ENCODE data around the gene TACC2. TPM values are rescaled to one million over a fixed set of nuclear protein-coding genes. Genes with fewer than 3 reads are reported as not detected.

TACC2 gene
- total and polyA plus RNA-seq, 2 donors (not counting 3 experiments of a cell fraction or from before 2014, with no cell fraction given): 14.4 to 46.2 TPM

- dilution Hi-C loops (cut with MboI; ENCODE audit: extremely low pct_ligation_motif_present, low sequenced_read_pairs) (no loop called here), intact Hi-C loops (cut with micrococcal nuclease) (loop anchor here (1.0 to 10.0 kb wide), 6 partner anchors 84 to 1011 kb away; partner anchors contain the start of genes BUB3 and PLEKHA1)
- no peak for DNase-seq (ENCODE audit: low read depth, low spot score)
- Histone ChIP-seq H3K4me3 (replicated peaks in 1 of 3; ENCODE audit: insufficient read depth in 1 of 3, low read depth in 1 of 3, low read length in 3 of 3) (no peak overlapping the region), H3K9ac (replicated peaks; ENCODE audit: extremely low read depth, insufficient read depth, low read length) (no peak overlapping the region), H3K9me3 (replicated peaks; ENCODE audit: control insufficient read depth, insufficient read depth, low read length) (no peaks in the 10 kb centered on the region), H3K4me2 (ENCODE audit: insufficient read depth, low read length) (no peak overlapping the region), H3K9me1 (replicated peaks; ENCODE audit: control insufficient read depth, extremely low read depth, insufficient read depth, low read length) (no peaks in the 10 kb centered on the region), H3K4me1 (ENCODE audit: control insufficient read depth, extremely low read depth, insufficient read depth, low read length) (peaks cover 48% of the 10 kb centered on the region), H3K36me3 (ENCODE audit: control insufficient read depth in 2 of 2, extremely low read depth in 1 of 2, insufficient read depth in 2 of 2, low read length in 2 of 2) (peaks cover 0 to 3% of the 10 kb centered on the region in 2 experiments), H2AFZ (ENCODE audit: low read depth, low read length) (no peak overlapping the region), H3K79me2 (ENCODE audit: control insufficient read depth, insufficient read depth, low read length) (peaks cover 10% of the 10 kb centered on the region), H3K27me3 (ENCODE audit: control insufficient read depth in 2 of 2, insufficient read depth in 2 of 2, low read length in 2 of 2) (no peaks in the 10 kb centered on the region), H3K27ac (ENCODE audit: insufficient read depth, low read depth, low read length) (no peak overlapping the region), H4K20me1 (replicated peaks; ENCODE audit: control insufficient read depth, extremely low read depth, insufficient read depth, low read length) (no peaks in the 10 kb centered on the region)
- BruUV-seq (replicated peaks): no TSS peak
- CTCF ChIA-PET: interaction anchor here (0.8 to 5.0 kb wide), 14 partner anchors 11 to 156 kb away, joined by 3 to 45 read pairs (median 6); partner anchors contain the start of gene BTBD16
- FAIRE-seq: no peak
- TF ChIP-seq, protein P1, sequence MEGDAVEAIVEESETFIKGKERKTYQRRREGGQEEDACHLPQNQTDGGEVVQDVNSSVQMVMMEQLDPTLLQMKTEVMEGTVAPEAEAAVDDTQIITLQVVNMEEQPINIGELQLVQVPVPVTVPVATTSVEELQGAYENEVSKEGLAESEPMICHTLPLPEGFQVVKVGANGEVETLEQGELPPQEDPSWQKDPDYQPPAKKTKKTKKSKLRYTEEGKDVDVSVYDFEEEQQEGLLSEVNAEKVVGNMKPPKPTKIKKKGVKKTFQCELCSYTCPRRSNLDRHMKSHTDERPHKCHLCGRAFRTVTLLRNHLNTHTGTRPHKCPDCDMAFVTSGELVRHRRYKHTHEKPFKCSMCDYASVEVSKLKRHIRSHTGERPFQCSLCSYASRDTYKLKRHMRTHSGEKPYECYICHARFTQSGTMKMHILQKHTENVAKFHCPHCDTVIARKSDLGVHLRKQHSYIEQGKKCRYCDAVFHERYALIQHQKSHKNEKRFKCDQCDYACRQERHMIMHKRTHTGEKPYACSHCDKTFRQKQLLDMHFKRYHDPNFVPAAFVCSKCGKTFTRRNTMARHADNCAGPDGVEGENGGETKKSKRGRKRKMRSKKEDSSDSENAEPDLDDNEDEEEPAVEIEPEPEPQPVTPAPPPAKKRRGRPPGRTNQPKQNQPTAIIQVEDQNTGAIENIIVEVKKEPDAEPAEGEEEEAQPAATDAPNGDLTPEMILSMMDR (IDR thresholded peaks at IDR 0.05; ENCODE audit: extremely low read depth in 1 of 2, insufficient read depth in 1 of 2, low read depth in 1 of 2, low read length in 2 of 2): no peak
- TF ChIP-seq JUN (IDR thresholded peaks at IDR 0.05; ENCODE audit: borderline replicate concordance, insufficient read depth, insufficient read length, low read depth) (no peak), POLR2AphosphoS5 (IDR thresholded peaks at IDR 0.05; ENCODE audit: insufficient read depth, low read depth, low read length) (no peak)
- POLR2A ChIA-PET: no interaction called here
Observed at GRCh38 chr10:122143238-122143841, 154.4 kb downstream of the TACC2 start.

GRCh38 chr10:122144199-122144598 lies 155.2 kb downstream of the TACC2 start:
- no TSS peak for BruUV-seq (replicated peaks)
- intact Hi-C loops (cut with micrococcal nuclease): loop anchor here (5.0 to 10.0 kb wide), 3 partner anchors 83 to 1011 kb away; partner anchors contain the start of genes BUB3 and PLEKHA1

More at GRCh38 chr10:122144199-122144598, 155.2 kb downstream of the TACC2 start:
- H3K4me2 ChIP-seq (ENCODE audit: insufficient read depth, low read length): no peak overlapping the region
- CTCF ChIA-PET: interaction anchor here (0.7 to 5.0 kb wide), 6 partner anchors 10 to 291 kb away, joined by 3 to 45 read pairs (median 5); no protein-coding TSS in a partner anchor
- no peak overlapping the region for H3K9ac ChIP-seq (replicated peaks; ENCODE audit: extremely low read depth, insufficient read depth, low read length)
- no peak overlapping the region for H3K27ac ChIP-seq (ENCODE audit: insufficient read depth, low read depth, low read length)
- H3K9me3 ChIP-seq (replicated peaks; ENCODE audit: control insufficient read depth, insufficient read depth, low read length): no peaks in the 10 kb centered on the region
- FAIRE-seq: no peak
- H3K9me1 ChIP-seq (replicated peaks; ENCODE audit: control insufficient read depth, extremely low read depth, insufficient read depth, low read length): no peaks in the 10 kb centered on the region
- H4K20me1 ChIP-seq (replicated peaks; ENCODE audit: control insufficient read depth, extremely low read depth, insufficient read depth, low read length): no peaks in the 10 kb centered on the region
- peaks cover 54% of the 10 kb centered on the region for H3K4me1 ChIP-seq (ENCODE audit: control insufficient read depth, extremely low read depth, insufficient read depth, low read length)
- H2AFZ ChIP-seq (ENCODE audit: low read depth, low read length): no peak overlapping the region
- no peak for DNase-seq (ENCODE audit: low read depth, low spot score)
- H3K36me3 ChIP-seq (ENCODE audit: control insufficient read depth in 2 of 2, extremely low read depth in 1 of 2, insufficient read depth in 2 of 2, low read length in 2 of 2): peaks cover 0 to 3% of the 10 kb centered on the region in 2 experiments
- POLR2A ChIA-PET: no interaction called here
- H3K4me3 ChIP-seq (replicated peaks in 1 of 3; ENCODE audit: insufficient read depth in 1 of 3, low read depth in 1 of 3, low read length in 3 of 3): no peak overlapping the region
- H3K79me2 ChIP-seq (ENCODE audit: control insufficient read depth, insufficient read depth, low read length): peaks cover 10% of the 10 kb centered on the region
- dilution Hi-C loops (cut with MboI; ENCODE audit: extremely low pct_ligation_motif_present, low sequenced_read_pairs): no loop called here
- TF ChIP-seq, protein P1 (IDR thresholded peaks at IDR 0.05; ENCODE audit: extremely low read depth in 1 of 2, insufficient read depth in 1 of 2, low read depth in 1 of 2, low read length in 2 of 2): no peak
- no peak for TF ChIP-seq GATA2 (IDR thresholded peaks at IDR 0.05; ENCODE audit: insufficient read depth, insufficient read length, low read depth, low read length)
- TF ChIP-seq JUN (IDR thresholded peaks at IDR 0.05; ENCODE audit: borderline replicate concordance, insufficient read depth, insufficient read length, low read depth): no peak
- no peak for TF ChIP-seq EZH2 (IDR thresholded peaks at IDR 0.05; ENCODE audit: borderline replicate concordance, low read depth, low read length, severe bottlenecking)
- TF ChIP-seq POLR2A (IDR thresholded peaks at IDR 0.05; ENCODE audit: low read depth, low read length): no peak
- TF ChIP-seq MYC (IDR thresholded peaks at IDR 0.05; ENCODE audit: low read depth, low read length): no peak
- H3K27me3 ChIP-seq (ENCODE audit: control insufficient read depth in 2 of 2, insufficient read depth in 2 of 2, low read length in 2 of 2): no peaks in the 10 kb centered on the region
